Activated CD8-positive, alpha-beta memory T cell treated with anti-CD3 and anti-CD28 coated beads, Interleukin-2, amount 50 U/mL, for 4 hours (primary cell): ENCODE measurements around the gene ZBTB37.
A peak's percentile ranks its signal among the peaks of the same experiment; 100 is the strongest.
"Not testable (repeated sequence)": the region's sequence is repeated elsewhere in the genome, so short reads cannot be mapped to it uniquely, and the experiment has no call there.

Source experiments
- DNase-seq: peaks from one replicate; pipeline ENCODE4 v3.0.0-alpha.2; 2020

ZBTB37 gene

DNA sequence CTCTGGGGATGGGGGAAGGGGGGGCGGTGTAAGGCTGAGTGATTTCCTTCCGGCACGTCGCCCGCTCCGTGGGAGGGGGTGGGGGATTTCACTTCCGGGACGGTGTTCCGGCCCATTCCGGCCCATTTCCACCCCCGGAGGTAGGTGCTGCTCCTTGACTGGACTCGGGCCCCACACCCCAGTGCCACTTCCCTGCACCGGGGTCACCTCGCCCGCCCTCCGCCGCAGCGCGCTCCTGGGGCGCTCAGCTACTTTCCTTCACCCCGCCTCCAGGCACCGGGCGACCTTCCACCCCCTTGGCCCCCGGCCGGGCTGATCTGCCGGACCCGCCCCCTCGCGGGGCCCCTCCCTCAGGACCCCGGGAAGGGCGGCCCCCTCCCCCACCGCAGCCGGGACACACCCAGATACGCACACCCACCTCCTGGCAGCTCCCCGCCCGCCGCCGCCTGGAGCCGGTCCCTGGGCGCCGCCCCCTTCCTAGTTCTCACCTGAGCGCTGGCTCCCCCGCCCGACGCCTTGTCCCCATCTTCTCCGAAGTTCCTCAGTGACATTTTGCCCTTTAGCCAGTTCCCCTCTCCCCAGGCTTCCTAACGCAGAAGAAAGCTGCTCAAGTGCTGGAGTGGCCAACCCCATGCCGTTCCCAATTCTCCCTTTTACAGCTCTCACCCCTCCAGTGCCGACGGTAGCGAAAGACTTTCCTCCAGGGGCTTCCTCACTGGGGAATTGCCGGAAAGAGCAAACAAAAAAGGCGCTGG is at the start of gene ZBTB37:
TSS of gene ZBTB37 (plus strand) at position 115 of the 755 bp plus-strand sequence. CDS start 1,846 bp downstream, outside the sequence.
- DNase-seq: peak; percentile 93

DNA sequence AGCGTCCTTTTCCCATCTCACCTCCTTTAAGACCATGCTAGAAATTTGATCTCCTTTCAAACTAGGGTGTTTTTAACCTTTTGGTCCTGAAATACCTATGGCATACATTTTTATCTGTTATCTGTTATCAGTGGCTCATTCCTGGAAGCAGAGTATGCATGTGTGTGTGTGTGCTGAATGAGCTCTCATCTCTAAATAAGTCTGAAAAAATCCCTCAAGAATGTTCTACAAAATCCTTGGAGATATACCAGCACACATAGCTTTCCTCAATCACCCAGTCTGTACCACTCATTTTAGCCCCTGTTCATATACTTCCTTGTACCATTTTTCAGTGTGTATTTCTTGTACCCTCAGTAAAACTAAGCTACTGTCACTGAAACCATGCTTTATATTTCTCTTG is 49.7 kb upstream of the ZBTB37 start:
- DNase-seq: no peak

DNA sequence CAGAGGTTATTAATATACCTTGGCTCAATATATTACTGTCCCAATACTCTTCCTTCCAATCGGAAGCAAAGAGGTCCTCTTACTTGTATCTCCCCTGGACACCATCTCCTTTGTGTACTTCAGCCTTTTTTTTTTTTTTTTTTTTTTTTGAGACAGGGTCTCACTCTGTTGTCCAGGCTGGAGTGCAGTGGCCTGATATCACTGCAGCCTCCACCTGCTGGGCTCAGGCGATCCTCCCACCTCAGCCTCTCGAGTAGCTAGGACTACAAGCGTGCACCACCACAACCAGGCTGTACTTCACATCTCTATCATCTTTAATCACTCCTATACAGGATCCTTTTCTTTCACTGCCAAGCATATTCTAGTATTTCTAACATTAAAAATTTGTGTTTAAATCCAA is 46.5 kb upstream of the ZBTB37 start:
- no peak for DNase-seq

DNA sequence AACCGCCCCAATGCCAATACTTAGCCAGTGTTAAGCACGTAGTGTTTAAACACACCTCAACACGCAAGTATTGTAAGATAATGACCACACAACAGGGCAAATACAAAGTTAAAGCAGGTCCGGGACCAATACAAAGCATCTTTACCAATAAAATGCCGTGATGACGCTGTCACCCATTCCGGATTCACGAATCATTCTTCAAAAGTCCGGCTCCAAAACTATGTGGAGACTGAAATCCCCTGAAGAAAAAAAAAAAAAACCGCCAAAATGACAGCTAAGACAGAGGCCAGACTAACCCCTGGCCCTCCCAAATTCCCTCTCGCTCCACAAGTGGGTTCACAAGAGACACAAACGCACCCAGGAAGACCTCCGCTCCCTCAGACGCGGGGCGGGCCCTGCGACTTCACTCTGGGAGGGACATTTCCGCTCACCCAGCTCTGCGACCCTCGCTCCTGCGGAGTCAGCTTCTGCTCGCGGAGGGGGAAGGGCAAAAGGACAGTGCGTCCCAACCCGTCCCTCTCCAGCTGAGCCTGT is 44.3 kb upstream of the ZBTB37 start:
- DNase-seq: no peak

DNA sequence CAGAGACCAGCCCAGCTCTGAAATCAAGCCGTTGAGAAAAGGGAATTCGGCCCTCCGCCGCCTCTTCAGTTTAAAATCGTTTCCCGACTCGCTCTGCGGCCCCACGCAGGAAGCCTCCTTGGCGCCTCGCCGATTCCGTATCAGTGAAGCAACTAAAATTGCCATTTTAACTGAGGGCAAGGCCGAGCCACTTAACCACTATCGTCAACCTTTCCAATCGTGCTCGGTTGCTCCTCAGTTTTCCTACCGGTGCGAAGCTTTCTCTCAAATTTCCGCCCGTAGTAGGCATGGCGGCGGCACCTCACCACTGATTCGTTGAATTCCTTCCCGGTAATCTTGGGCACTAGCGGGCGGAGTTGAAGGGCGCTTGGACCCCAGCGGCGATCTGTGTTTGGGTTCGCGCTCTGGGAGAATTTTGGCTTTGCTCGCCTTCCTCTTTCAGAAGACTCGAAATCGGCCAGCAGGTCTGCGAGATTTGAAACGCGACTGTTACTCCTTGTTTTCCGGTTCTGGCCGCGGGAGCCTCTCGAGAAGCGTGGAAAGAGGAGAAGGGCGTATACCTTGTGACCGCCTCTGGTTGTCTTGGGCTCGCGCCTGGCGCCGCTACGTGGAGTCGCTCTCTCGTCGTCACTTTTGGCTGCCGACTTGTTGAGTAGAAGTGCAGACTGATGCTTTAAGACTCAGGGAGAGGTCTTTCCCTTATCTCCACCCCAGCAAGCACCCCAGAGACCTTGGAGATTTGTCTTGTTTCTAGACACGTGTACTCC is 43.7 kb upstream of the ZBTB37 start, which contains the start of the genes CENPL and DARS2:
TSS of gene CENPL (minus strand) at position 569 of the 767 bp plus-strand sequence. CDS start 13,584 bp downstream, outside the sequence.
TSS of gene DARS2 (plus strand) at position 359 of the 767 bp plus-strand sequence. CDS start 557 bp downstream, outside the sequence.
- DNase-seq: peak; percentile 85

GRCh38 chr1:173827611-173828010 is 40.6 kb upstream of the ZBTB37 start:
- DNase-seq: no peak

- no peak for DNase-seq
Observed at GRCh38 chr1:173832748-173833147, 35.4 kb upstream of the ZBTB37 start.

DNA sequence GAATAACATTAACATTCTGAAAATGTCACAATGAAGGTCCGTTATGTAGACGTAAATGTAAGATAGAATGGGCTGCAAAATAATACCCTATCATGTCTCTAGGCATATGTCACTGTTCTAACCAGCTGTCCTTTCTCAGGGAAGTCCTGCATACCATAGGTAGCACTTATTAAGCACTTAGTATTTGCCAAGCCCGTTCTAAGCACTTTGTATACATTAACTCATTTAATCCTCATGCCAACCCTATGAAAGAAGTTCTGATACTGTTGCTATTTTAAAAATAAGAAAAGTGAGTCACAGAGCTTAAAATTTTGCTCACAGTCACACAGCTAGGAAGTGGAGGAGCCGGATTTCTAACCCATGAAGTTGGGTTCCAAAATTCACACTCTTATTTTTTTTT is 16.1 kb upstream of the ZBTB37 start:
- DNase-seq: no peak

- DNase-seq: no peak
Observed at GRCh38 chr1:173853074-173853473, 15.1 kb upstream of the ZBTB37 start.

GRCh38 chr1:173856014-173856413 is 12.2 kb upstream of the ZBTB37 start:
- no peak for DNase-seq

GRCh38 chr1:173856903-173857302 is 11.3 kb upstream of the ZBTB37 start:
- no peak for DNase-seq

DNA sequence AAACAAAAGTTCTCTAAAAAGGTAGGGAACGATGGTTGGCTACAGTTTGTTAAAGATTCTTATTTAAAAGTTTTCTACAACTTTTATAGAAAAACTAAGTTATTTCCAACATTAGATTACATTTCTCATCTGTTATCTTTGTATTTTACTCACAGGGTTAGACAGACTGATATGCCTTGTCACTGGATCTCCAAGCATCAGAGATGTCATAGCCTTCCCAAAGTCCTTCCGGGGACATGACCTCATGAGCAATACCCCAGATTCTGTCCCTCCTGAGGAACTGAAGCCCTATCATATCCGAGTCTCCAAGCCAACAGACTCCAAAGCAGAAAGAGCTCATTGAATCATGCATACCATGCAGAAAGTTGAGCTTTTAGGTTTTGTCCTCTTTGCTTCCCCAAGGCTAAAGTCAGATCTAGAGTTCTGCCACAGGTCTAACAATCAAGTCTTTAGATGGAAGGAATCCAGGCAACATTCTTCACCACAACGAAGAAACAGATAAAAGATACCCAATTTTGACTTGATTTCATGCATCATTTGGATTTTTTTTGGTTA is 10.7 kb upstream of the ZBTB37 start:
- DNase-seq: no peak

DNA sequence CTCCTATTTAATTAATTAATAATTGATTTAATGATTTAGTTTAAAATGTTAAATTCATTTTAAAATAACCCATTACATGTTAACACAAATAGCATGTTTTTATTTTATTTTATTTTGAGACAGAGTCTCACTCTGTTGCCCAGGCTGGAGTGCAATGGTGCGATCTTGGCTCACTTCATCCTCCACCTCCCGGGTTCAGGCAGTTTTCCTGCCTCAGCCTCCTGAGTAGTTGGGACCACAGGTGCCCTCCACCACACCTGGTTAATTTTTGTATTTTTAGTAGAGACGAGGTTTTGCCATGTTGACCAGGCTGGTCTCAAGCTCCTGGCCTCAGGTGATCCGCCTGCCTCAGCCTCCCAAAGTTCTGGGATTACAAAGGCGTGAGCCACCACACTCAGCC is 8.6 kb upstream of the ZBTB37 start:
- DNase-seq: not testable (repeated sequence)

- DNase-seq: no peak
Observed at GRCh38 chr1:173860065-173860464, 8.1 kb upstream of the ZBTB37 start.

DNA sequence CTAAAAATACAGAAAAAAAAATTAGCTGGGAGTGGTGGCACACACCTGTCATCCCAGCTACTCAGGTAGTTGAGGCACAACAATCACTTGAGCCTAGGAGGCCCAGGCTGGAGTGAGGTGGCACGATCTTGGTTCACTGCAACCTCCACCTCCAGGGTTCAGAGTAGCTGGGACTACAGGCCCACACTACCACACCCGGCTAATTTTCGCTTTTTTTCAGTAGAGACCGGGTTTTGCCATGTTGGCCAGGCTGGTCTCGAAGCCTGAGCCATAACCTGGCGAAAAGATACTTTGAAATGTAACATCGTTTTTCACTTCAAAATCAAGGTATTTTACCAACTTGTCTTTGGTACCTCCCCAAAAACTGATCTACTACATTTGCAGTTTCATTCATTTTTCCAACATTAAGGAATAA is 6.4 kb upstream of the ZBTB37 start:
- no peak for DNase-seq

GRCh38 chr1:173862146-173862768 is 5.9 kb upstream of the ZBTB37 start:
- not testable (repeated sequence) for DNase-seq

DNA sequence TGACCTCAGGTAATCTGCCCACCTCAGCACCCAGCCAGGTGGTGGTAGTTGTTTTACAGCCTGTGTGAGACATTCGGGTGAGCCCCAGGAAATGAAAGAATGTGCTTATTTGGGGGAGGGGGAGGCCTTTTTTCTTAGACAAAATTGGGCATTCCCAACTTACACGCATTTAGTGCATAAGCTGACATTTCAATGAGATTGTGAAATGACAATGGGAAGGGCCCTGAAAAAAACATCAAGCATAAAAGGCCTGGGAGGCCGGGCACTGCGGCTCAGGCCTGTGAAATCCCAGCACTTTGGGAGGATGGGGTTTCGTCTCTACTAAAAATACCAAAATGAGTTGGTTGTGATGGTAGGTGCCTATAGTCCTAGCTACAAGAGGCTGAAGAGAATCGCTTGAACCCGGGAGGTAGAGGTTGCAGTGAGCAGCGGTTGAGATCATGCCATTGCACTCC is 5.4 kb upstream of the ZBTB37 start:
- no peak for DNase-seq

DNA sequence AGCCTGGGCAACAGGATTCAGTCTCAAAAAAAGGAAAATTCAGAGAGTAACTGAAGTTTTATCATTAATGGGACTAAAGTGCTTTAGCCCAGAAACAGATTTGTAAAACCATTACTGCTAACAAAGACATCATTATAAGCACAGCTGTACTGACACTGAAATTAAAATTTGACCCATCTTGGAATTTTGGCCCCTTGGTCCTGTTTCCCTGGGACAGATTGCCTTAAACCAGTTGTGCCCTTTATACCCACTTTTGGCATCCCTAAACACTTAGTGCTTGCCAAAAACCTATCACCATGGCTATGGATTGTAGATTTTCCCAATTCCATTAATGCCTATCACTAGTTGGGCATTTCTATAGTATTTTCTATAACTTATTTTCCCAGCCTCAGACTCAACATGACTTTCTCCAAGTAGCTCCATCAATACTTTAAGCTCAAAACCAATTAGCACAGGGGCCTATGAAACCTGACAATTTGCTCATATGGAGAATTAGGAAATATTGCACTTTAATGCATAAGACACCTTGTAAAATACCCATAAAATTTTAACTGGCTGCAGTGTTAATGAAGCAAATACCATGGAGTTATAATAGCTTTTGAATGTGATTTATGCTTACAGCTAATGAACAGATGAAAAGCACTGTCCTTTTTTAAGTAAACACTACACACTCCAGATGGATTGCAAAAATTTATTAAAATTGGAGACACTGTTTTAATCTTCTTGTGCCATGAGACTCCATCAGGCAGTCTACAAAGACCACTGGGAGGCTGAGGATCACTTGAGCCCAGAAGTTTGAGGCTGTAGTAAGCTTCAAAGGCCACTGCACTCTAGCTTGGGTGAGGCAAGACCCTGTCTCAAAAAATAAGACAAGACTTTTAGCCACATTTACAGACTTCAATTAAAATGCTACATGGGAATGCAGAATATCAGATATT is 4.7 kb upstream of the ZBTB37 start:
- DNase-seq: no peak

GRCh38 chr1:173864179-173864867 is 3.9 kb upstream of the ZBTB37 start:
- DNase-seq: no peak

GRCh38 chr1:173865468-173866164 is 2.6 kb upstream of the ZBTB37 start:
- no peak for DNase-seq
